ENCODE measurements around the gene PELO.

DNA sequence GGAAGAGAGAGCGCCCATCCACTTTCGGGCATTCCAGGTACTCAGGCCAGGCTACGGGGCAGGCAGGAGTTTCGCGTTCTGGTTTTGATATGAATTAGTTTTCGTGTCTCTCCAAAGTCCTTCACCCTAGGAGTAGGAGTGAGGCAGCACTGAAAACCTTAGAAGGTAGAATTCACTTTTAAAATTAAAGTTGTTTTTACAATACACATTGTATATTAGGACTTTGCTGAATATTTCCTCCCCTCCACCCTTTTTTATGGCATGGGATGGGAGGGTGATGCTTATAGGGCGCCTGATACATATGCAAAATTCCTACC is 747 bp downstream of the PELO start:
- TF ChIP-seq, protein P1, sequence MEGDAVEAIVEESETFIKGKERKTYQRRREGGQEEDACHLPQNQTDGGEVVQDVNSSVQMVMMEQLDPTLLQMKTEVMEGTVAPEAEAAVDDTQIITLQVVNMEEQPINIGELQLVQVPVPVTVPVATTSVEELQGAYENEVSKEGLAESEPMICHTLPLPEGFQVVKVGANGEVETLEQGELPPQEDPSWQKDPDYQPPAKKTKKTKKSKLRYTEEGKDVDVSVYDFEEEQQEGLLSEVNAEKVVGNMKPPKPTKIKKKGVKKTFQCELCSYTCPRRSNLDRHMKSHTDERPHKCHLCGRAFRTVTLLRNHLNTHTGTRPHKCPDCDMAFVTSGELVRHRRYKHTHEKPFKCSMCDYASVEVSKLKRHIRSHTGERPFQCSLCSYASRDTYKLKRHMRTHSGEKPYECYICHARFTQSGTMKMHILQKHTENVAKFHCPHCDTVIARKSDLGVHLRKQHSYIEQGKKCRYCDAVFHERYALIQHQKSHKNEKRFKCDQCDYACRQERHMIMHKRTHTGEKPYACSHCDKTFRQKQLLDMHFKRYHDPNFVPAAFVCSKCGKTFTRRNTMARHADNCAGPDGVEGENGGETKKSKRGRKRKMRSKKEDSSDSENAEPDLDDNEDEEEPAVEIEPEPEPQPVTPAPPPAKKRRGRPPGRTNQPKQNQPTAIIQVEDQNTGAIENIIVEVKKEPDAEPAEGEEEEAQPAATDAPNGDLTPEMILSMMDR (IDR thresholded peaks at IDR 0.05): no peak
- no peak for TF ChIP-seq POLR2A (IDR thresholded peaks at IDR 0.05)
